SK-N-SH treated with all-trans-retinoic acid at 6 μM for 48 hours (cell line): Measurements from ENCODE around the gene SETD1A.

Experiments used
- ATAC-seq: fragments of 200-7000 bp; cut with Tn5 transposase; 3 replicates; pipeline ENCODE4 v1.9.1; 2020; ENCODE audit warnings: mild to moderate bottlenecking, moderate library complexity
- ARNTL ChIP-seq: fragments of 450-650 bp; formaldehyde crosslinking; IDR thresholded peaks from 2 replicates; pipeline ENCODE4 v1.5.0; 2020; ENCODE audit warnings: low read depth, mild to moderate bottlenecking, moderate library complexity, borderline replicate concordance
- BACH2 ChIP-seq: fragments of 250-450 bp; sonication (Bioruptor Pico); IDR thresholded peaks from 2 replicates; pipeline ENCODE4 v1.9.0; 2021; ENCODE audit warnings: mild to moderate bottlenecking, borderline replicate concordance
- CREB5 ChIP-seq: fragments of 250-450 bp; sonication (Bioruptor Pico); IDR thresholded peaks from 2 replicates; pipeline ENCODE4 v1.5.1; 2020; ENCODE audit warnings: low read depth, mild to moderate bottlenecking, moderate library complexity
- CSDC2 ChIP-seq: fragments of 250-450 bp; sonication (Bioruptor Pico); IDR thresholded peaks from 2 replicates; pipeline ENCODE4 v1.5.0; 2020; ENCODE audit warnings: mild to moderate bottlenecking, moderate library complexity
- GLIS3 ChIP-seq: fragments of 250-450 bp; sonication (Bioruptor Pico); IDR thresholded peaks from 2 replicates; pipeline ENCODE4 v1.5.0; 2020; ENCODE audit warnings: mild to moderate bottlenecking, moderate library complexity
- ISL1 ChIP-seq: fragments of 250-450 bp; sonication (Bioruptor Pico); IDR thresholded peaks from 2 replicates; pipeline ENCODE4 v2.1.2; 2022; ENCODE audit warnings: mild to moderate bottlenecking, moderate library complexity
- POU6F1 ChIP-seq: fragments of 250-450 bp; sonication (Bioruptor Pico); IDR thresholded peaks from 2 replicates; pipeline ENCODE4 v1.8.0; 2021; ENCODE audit warnings: low read depth, mild to moderate bottlenecking, moderate library complexity, borderline replicate concordance
- PPARA ChIP-seq: fragments of 250-450 bp; sonication (Bioruptor Pico); IDR thresholded peaks from 2 replicates; pipeline ENCODE4 v1.5.0; 2020; ENCODE audit warnings: mild to moderate bottlenecking, borderline replicate concordance
- RARB ChIP-seq: fragments of 250-450 bp; sonication (Bioruptor Pico); IDR thresholded peaks from 2 replicates; pipeline ENCODE4 v1.8.0; 2021; ENCODE audit warnings: mild to moderate bottlenecking, moderate library complexity
- TCF4 ChIP-seq: fragments of 250-450 bp; sonication (Bioruptor Pico); IDR thresholded peaks from 2 replicates; pipeline ENCODE4 v1.8.0; 2021; ENCODE audit warnings: mild to moderate bottlenecking, moderate library complexity, borderline replicate concordance
- TSHZ2 ChIP-seq: fragments of 250-450 bp; sonication (Bioruptor Pico); IDR thresholded peaks from 2 replicates; pipeline ENCODE4 v1.5.0; 2020; ENCODE audit warnings: mild to moderate bottlenecking, moderate library complexity
- ZFP3 ChIP-seq: fragments of 250-450 bp; sonication (Bioruptor Pico); IDR thresholded peaks from 2 replicates; pipeline ENCODE4 v1.5.0; 2020; ENCODE audit warnings: mild to moderate bottlenecking, moderate library complexity
- ZFP30 ChIP-seq: fragments of 450-650 bp; formaldehyde crosslinking; IDR thresholded peaks from 2 replicates; pipeline ENCODE4 v1.5.0; 2022; ENCODE audit warnings: mild to moderate bottlenecking, moderate library complexity
- ZNF565 ChIP-seq: fragments of 450-650 bp; formaldehyde crosslinking; conservative IDR thresholded peaks from 2 replicates; pipeline ENCODE4 v1.5.0; 2020; ENCODE audit warnings: low read depth, mild to moderate bottlenecking, moderate library complexity
- ZNF70 ChIP-seq: fragments of 450-650 bp; formaldehyde crosslinking; IDR thresholded peaks from 2 replicates; pipeline ENCODE4 v1.5.0; 2020; ENCODE audit warnings: mild to moderate bottlenecking, moderate library complexity
- ZNF8 ChIP-seq: fragments of 450-650 bp; formaldehyde crosslinking; IDR thresholded peaks from 2 replicates; pipeline ENCODE4 v1.5.0; 2020; ENCODE audit warnings: mild to moderate bottlenecking, moderate library complexity

The SETD1A gene

GRCh38 chr16:30941600-30942425 lies 15.7 kb upstream of the SETD1A start:
- peak; percentile 94 for ATAC-seq
- TF ChIP-seq PPARA (CRISPR knock-in tag) (no peak), ZNF8 (CRISPR knock-in tag) (no peak)

GRCh38 chr16:30942426-30942806 lies 15.1 kb upstream of the SETD1A start:
- TF ChIP-seq ARNTL (CRISPR knock-in tag) (no peak), ZFP30 (CRISPR knock-in tag) (no peak), TCF4 (CRISPR knock-in tag) (no peak), ZNF70 (CRISPR knock-in tag) (no peak), TSHZ2 (CRISPR knock-in tag) (no peak), PPARA (CRISPR knock-in tag) (no peak), POU6F1 (CRISPR knock-in tag) (no peak), ZFP3 (CRISPR knock-in tag) (peak; percentile 79), ISL1 (CRISPR knock-in tag) (no peak)
- no peak for ATAC-seq

GRCh38 chr16:30944352-30944751 lies 13.2 kb upstream of the SETD1A start:
- no peak for ATAC-seq
- TF ChIP-seq GLIS3 (CRISPR knock-in tag) (no peak), PPARA (CRISPR knock-in tag) (no peak), ZNF8 (CRISPR knock-in tag) (peak; percentile 54; the same call in 1 of the 2 replicates)

- ATAC-seq: no peak
- TF ChIP-seq BACH2 (CRISPR knock-in tag) (no peak), CSDC2 (no peak), ZNF565 (CRISPR knock-in tag) (no peak), ZNF8 (CRISPR knock-in tag) (no peak), RARB (CRISPR knock-in tag) (no peak), ZFP3 (CRISPR knock-in tag) (no peak), TSHZ2 (CRISPR knock-in tag) (no peak), CREB5 (CRISPR knock-in tag) (no peak)
Observed at GRCh38 chr16:30946671-30947540, 10.6 kb upstream of the SETD1A start.
